ENCODE results near the gene HPCAL4.

Gene HPCAL4

DNA sequence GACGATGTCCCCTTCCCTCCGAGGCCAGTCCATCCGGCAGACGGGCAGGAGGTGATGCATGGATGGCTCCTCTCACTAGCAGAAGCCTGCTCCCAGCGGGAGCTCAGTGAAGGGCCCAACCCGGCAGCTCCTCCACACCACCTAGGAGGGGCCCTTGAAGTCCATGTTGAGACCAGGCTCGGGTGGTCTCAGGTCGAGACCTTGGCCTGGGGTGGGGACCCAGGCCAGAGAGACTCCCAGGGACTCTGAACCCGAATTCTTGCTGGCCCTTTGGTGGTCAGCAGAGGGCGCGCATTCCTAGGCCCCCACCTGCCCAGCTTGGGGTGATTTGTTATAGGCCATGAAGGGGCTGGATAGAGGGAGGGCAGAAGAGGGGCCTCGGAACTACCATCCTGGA is 18.7 kb downstream of the HPCAL4 start:
- CTCF ChIA-PET: interaction anchor here (0.6 to 10.1 kb wide), 10 partner anchors 9 to 574 kb away, joined by 3 to 181 read pairs (median 4); no protein-coding TSS in a partner anchor
- H3K36me3 ChIP-seq (ENCODE audit: control insufficient read depth in 2 of 2, insufficient read depth in 1 of 2, low read length in 2 of 2): no peaks in the 10 kb centered on the region
- no peak overlapping the region for H3K4me3 ChIP-seq (ENCODE audit: low read depth, low read length)
- no peak overlapping the region for H3K27ac ChIP-seq (ENCODE audit: extremely low read depth, low read depth, low read length)
- H3K4me1 ChIP-seq (ENCODE audit: control insufficient read depth, insufficient read depth, low read length): no peaks in the 10 kb centered on the region; the same call in 1 of the 2 replicates
- POLR2A ChIA-PET: interaction anchor here (0.9 to 2.0 kb wide), 2 partner anchors 9 to 19 kb away, joined by 4 to 5 read pairs; partner anchors contain the start of gene HPCAL4
- no peak for TF ChIP-seq ZNF211 (tag by site-specific recombination; IDR thresholded peaks at IDR 0.05; ENCODE audit: low read depth)
- TF ChIP-seq SETDB1 (IDR thresholded peaks at IDR 0.05; ENCODE audit: insufficient read length, low read length): no peak
- no peak for TF ChIP-seq ZNF132 (tag by site-specific recombination; IDR thresholded peaks at IDR 0.05; ENCODE audit: borderline replicate concordance)
- TF ChIP-seq, protein P1, sequence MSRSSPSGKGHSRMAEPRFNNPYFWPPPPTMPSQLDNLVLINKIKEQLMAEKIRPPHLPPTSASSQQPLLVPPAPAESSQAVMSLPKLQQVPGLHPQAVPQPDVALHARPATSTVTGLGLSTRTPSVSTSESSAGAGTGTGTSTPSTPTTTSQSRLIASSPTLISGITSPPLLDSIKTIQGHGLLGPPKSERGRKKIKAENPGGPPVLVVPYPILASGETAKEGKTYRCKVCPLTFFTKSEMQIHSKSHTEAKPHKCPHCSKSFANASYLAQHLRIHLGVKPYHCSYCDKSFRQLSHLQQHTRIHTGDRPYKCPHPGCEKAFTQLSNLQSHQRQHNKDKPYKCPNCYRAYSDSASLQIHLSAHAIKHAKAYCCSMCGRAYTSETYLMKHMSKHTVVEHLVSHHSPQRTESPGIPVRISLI (tag by site-specific recombination; IDR thresholded peaks at IDR 0.05): no peak
- TF ChIP-seq ZNF433 (tag by site-specific recombination; IDR thresholded peaks at IDR 0.05; ENCODE audit: low read depth): no peak
- TF ChIP-seq, protein P2, sequence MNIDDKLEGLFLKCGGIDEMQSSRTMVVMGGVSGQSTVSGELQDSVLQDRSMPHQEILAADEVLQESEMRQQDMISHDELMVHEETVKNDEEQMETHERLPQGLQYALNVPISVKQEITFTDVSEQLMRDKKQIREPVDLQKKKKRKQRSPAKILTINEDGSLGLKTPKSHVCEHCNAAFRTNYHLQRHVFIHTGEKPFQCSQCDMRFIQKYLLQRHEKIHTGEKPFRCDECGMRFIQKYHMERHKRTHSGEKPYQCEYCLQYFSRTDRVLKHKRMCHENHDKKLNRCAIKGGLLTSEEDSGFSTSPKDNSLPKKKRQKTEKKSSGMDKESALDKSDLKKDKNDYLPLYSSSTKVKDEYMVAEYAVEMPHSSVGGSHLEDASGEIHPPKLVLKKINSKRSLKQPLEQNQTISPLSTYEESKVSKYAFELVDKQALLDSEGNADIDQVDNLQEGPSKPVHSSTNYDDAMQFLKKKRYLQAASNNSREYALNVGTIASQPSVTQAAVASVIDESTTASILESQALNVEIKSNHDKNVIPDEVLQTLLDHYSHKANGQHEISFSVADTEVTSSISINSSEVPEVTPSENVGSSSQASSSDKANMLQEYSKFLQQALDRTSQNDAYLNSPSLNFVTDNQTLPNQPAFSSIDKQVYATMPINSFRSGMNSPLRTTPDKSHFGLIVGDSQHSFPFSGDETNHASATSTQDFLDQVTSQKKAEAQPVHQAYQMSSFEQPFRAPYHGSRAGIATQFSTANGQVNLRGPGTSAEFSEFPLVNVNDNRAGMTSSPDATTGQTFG (tag by site-specific recombination; IDR thresholded peaks at IDR 0.05; ENCODE audit: borderline replicate concordance): no peak
- TF ChIP-seq, protein P3, sequence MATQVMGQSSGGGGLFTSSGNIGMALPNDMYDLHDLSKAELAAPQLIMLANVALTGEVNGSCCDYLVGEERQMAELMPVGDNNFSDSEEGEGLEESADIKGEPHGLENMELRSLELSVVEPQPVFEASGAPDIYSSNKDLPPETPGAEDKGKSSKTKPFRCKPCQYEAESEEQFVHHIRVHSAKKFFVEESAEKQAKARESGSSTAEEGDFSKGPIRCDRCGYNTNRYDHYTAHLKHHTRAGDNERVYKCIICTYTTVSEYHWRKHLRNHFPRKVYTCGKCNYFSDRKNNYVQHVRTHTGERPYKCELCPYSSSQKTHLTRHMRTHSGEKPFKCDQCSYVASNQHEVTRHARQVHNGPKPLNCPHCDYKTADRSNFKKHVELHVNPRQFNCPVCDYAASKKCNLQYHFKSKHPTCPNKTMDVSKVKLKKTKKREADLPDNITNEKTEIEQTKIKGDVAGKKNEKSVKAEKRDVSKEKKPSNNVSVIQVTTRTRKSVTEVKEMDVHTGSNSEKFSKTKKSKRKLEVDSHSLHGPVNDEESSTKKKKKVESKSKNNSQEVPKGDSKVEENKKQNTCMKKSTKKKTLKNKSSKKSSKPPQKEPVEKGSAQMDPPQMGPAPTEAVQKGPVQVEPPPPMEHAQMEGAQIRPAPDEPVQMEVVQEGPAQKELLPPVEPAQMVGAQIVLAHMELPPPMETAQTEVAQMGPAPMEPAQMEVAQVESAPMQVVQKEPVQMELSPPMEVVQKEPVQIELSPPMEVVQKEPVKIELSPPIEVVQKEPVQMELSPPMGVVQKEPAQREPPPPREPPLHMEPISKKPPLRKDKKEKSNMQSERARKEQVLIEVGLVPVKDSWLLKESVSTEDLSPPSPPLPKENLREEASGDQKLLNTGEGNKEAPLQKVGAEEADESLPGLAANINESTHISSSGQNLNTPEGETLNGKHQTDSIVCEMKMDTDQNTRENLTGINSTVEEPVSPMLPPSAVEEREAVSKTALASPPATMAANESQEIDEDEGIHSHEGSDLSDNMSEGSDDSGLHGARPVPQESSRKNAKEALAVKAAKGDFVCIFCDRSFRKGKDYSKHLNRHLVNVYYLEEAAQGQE (tag by site-specific recombination; IDR thresholded peaks at IDR 0.05): no peak
- no peaks in the 10 kb centered on the region for H3K9me3 ChIP-seq (ENCODE audit: control insufficient read depth, insufficient read depth, low read depth, low read length)

DNA sequence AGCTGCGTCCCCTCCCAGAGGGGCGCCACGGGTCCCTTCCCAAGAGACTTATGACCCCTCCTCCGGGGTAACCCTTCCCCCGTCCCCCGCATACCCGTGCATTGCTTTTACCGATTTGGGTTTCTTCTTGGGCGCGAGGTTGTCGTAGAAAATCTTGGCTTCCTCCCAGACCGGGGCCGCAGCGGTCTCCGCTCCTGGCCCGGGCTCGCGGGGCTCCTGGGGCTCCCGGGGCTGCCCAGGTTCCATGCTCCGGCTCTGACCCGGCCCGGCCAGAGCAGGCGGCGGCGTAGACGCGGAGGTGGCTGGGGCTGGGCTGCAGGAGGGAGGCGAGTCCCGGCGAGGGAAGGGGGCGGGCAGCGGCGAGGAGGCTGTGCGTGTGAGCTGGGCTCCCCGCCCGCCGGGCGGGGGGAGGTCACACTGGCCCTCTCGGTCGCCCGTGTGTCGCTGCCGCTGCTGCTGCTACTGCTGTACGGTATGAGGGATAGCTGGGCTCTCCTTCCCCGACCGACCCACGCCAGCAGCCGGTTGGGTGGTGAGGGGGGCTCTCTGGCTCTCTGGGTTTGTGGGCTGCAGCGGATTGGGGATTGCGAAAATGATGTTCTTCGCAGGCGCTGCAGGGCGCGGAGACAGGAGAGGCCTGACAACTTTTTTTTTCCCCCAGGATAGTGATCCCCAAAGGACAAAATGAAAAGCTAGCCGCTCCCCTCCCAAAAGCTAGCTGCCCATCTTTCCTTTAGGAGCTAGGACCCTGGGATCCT is 19.3 kb downstream of the HPCAL4 start, which contains the start of gene NT5C1A:
NT5C1A (minus strand) TSS at position 315 of the 758 bp plus-strand sequence; CDS start at position 246, 69 bp downstream.
- Histone ChIP-seq H3K4me3 (ENCODE audit: low read depth, low read length) (peak within 1 kb of the TSS; percentile 31), H3K27ac (ENCODE audit: extremely low read depth, low read depth, low read length) (peak within 1 kb of the TSS; percentile 32; the same call in 1 of the 2 replicates), H3K36me3 (ENCODE audit: control insufficient read depth in 2 of 2, insufficient read depth in 1 of 2, low read length in 2 of 2) (no peaks in the 10 kb centered on the region), H3K9me3 (ENCODE audit: control insufficient read depth, insufficient read depth, low read depth, low read length) (no peaks in the 10 kb centered on the region), H3K4me1 (ENCODE audit: control insufficient read depth, insufficient read depth, low read length) (no peaks in the 10 kb centered on the region; the same call in 1 of the 2 replicates)
- CTCF ChIA-PET: interaction anchor here (0.5 to 10.1 kb wide), 13 partner anchors 9 to 573 kb away, joined by 3 to 181 read pairs (median 3); no protein-coding TSS in a partner anchor
- POLR2A ChIA-PET: interaction anchor here (0.9 to 2.0 kb wide), 4 partner anchors 9 to 24 kb away, joined by 3 to 5 read pairs (median 4); partner anchors contain the start of gene HPCAL4
- TF ChIP-seq ZBTB8A (tag by site-specific recombination; IDR thresholded peaks at IDR 0.05) (peak; percentile 46), SP2 (tag by site-specific recombination; IDR thresholded peaks at IDR 0.05) (peak; percentile 44), KLF9 (tag by site-specific recombination; IDR thresholded peaks at IDR 0.05; ENCODE audit: low read depth) (no peak), ZNF341 (tag by site-specific recombination; IDR thresholded peaks at IDR 0.05; ENCODE audit: low read depth) (peak; percentile 97), SP3 (tag by site-specific recombination; IDR thresholded peaks at IDR 0.05) (0 out of 2 replicates have a peak, but pooled peaks have one; percentile 20), ZEB2 (tag by site-specific recombination; IDR thresholded peaks at IDR 0.05) (no peak), ZNF354C (tag by site-specific recombination; IDR thresholded peaks at IDR 0.05; ENCODE audit: borderline replicate concordance, low read depth) (no peak), ZBTB7A (tag by site-specific recombination; IDR thresholded peaks at IDR 0.05; ENCODE audit: low read depth) (no peak), GLIS1 (tag by site-specific recombination; IDR thresholded peaks at IDR 0.05) (peak; percentile 38; the same call in 1 of the 2 replicates)
- TF ChIP-seq, protein P4, sequence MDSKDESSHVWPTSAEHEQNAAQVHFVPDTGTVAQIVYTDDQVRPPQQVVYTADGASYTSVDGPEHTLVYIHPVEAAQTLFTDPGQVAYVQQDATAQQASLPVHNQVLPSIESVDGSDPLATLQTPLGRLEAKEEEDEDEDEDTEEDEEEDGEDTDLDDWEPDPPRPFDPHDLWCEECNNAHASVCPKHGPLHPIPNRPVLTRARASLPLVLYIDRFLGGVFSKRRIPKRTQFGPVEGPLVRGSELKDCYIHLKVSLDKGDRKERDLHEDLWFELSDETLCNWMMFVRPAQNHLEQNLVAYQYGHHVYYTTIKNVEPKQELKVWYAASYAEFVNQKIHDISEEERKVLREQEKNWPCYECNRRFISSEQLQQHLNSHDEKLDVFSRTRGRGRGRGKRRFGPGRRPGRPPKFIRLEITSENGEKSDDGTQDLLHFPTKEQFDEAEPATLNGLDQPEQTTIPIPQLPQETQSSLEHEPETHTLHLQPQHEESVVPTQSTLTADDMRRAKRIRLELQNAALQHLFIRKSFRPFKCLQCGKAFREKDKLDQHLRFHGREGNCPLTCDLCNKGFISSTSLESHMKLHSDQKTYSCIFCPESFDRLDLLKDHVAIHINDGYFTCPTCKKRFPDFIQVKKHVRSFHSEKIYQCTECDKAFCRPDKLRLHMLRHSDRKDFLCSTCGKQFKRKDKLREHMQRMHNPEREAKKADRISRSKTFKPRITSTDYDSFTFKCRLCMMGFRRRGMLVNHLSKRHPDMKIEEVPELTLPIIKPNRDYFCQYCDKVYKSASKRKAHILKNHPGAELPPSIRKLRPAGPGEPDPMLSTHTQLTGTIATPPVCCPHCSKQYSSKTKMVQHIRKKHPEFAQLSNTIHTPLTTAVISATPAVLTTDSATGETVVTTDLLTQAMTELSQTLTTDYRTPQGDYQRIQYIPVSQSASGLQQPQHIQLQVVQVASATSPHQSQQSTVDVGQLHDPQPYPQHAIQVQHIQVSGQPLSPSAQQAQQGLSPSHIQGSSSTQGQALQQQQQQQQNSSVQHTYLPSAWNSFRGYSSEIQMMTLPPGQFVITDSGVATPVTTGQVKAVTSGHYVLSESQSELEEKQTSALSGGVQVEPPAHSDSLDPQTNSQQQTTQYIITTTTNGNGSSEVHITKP (tag by site-specific recombination; IDR thresholded peaks at IDR 0.05): no peak
- TF ChIP-seq, protein P5, sequence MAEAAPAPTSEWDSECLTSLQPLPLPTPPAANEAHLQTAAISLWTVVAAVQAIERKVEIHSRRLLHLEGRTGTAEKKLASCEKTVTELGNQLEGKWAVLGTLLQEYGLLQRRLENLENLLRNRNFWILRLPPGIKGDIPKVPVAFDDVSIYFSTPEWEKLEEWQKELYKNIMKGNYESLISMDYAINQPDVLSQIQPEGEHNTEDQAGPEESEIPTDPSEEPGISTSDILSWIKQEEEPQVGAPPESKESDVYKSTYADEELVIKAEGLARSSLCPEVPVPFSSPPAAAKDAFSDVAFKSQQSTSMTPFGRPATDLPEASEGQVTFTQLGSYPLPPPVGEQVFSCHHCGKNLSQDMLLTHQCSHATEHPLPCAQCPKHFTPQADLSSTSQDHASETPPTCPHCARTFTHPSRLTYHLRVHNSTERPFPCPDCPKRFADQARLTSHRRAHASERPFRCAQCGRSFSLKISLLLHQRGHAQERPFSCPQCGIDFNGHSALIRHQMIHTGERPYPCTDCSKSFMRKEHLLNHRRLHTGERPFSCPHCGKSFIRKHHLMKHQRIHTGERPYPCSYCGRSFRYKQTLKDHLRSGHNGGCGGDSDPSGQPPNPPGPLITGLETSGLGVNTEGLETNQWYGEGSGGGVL (tag by site-specific recombination; IDR thresholded peaks at IDR 0.05): peak; percentile 54

All from HEK293 (cell line).